CD4-positive, alpha-beta T cell treated with Interferon gamma for 1 hour (primary cell): ENCODE results near the gene RTN4.
"Not testable (repeated sequence)": the region's sequence is repeated elsewhere in the genome, so short reads cannot be mapped to it uniquely, and the experiment has no call there.

Experiments used
- DNase-seq: peaks from one replicate; pipeline ENCODE4 v3.0.0-alpha.2; 2020

RTN4 gene

GRCh38 chr2:55009277-55010060 is 40.8 kb downstream of the RTN4 start:
- no peak for DNase-seq

- no peak for DNase-seq
These were observed 43.9 kb downstream of the RTN4 start for GRCh38 chr2:55006306-55006705.

- DNase-seq = no peak
These were observed 46.3 kb downstream of the RTN4 start for GRCh38 chr2:55003706-55004639.

GRCh38 chr2:55001716-55002115 is 48.5 kb downstream of the RTN4 start:
- DNase-seq = no peak

- DNase-seq = no peak
These were observed 49.9 kb downstream of the RTN4 start for GRCh38 chr2:55000341-55000740.

GRCh38 chr2:54999182-54999581 is 51.1 kb downstream of the RTN4 start:
- DNase-seq = no peak

- no peak for DNase-seq
These were observed 52.4 kb downstream of the RTN4 start for GRCh38 chr2:54997826-54998225.

GRCh38 chr2:54995553-54995952 is 54.7 kb downstream of the RTN4 start:
- no peak for DNase-seq

GRCh38 chr2:54990694-54991093 is 59.6 kb downstream of the RTN4 start:
- DNase-seq = not testable (repeated sequence)

- DNase-seq = no peak
These were observed 61.6 kb downstream of the RTN4 start for GRCh38 chr2:54988612-54989011.

GRCh38 chr2:54986264-54986663 is 64.0 kb downstream of the RTN4 start:
- DNase-seq = no peak

GRCh38 chr2:54984476-54984875 is 65.8 kb downstream of the RTN4 start:
- DNase-seq = no peak

- DNase-seq = no peak
These were observed 66.7 kb downstream of the RTN4 start for GRCh38 chr2:54983345-54984220.

- DNase-seq = no peak
These were observed 68.9 kb downstream of the RTN4 start for GRCh38 chr2:54981385-54981784.

GRCh38 chr2:54979321-54980044 is 70.8 kb downstream of the RTN4 start:
- DNase-seq = no peak

GRCh38 chr2:54977149-54977548 is 73.1 kb downstream of the RTN4 start:
- DNase-seq = no peak

- DNase-seq = no peak
These were observed 74.4 kb downstream of the RTN4 start for GRCh38 chr2:54975598-54976492.

- DNase-seq = no peak
These were observed 75.1 kb downstream of the RTN4 start for GRCh38 chr2:54975175-54975574.

GRCh38 chr2:54969940-54970338 is 80.3 kb downstream of the RTN4 start:
- DNase-seq = no peak

GRCh38 chr2:54969295-54969939 is 80.8 kb downstream of the RTN4 start:
- no peak for DNase-seq
